Loucy (cell line): Measurements from ENCODE around the gene RFNG.

ENCODE experiments used
- H2AFZ ChIP-seq: fragments of 200-600 bp; sonication (generic); 2 replicates; pipeline ENCODE4 v1.6.0; 2016; ENCODE audit warnings: antibody characterized with exemption, mild to moderate bottlenecking, low read length, moderate library complexity
- H3F3A ChIP-seq: fragments of 200-600 bp; 2 replicates; pipeline ENCODE4 v1.6.0; 2016; ENCODE audit warnings: antibody characterized with exemption, low read depth, mild to moderate bottlenecking
- H3K27me3 ChIP-seq: fragments of 200-600 bp; sonication (generic); 2 replicates; pipeline ENCODE4 v1.6.1; 2014; ENCODE audit warnings: low read length, mild to moderate bottlenecking; ENCODE audit not compliant: insufficient read depth, poor library complexity, severe bottlenecking
- H3K36me3 ChIP-seq: fragments of 200-600 bp; sonication (generic); 2 replicates; pipeline ENCODE4 v1.6.1; 2016; ENCODE audit warnings: low read length; ENCODE audit not compliant: insufficient read depth
- H3K4me1 ChIP-seq: fragments of 200-600 bp; sonication (generic); 2 replicates; pipeline ENCODE4 v1.5.1; 2014; ENCODE audit warnings: low read length, mild to moderate bottlenecking; ENCODE audit not compliant: insufficient read depth, poor library complexity, severe bottlenecking
- H3K4me2 ChIP-seq: fragments of 200-600 bp; sonication (generic); 2 replicates; pipeline ENCODE4 v1.6.0; 2014; ENCODE audit warnings: antibody characterized with exemption, low read length, low read depth, mild to moderate bottlenecking; ENCODE audit not compliant: poor library complexity, severe bottlenecking
- H3K4me3 ChIP-seq: fragments of 200-600 bp; sonication (generic); 2 replicates; pipeline ENCODE4 v1.5.1; 2014; ENCODE audit warnings: low read length, mild to moderate bottlenecking, mixed read lengths; ENCODE audit not compliant: poor library complexity, severe bottlenecking
- H3K79me2 ChIP-seq: fragments of 200-600 bp; sonication (generic); 2 replicates; pipeline ENCODE4 v1.6.1; 2014; ENCODE audit warnings: low read length; ENCODE audit not compliant: insufficient read depth
- H3K9ac ChIP-seq: fragments of 200-600 bp; sonication (generic); 2 replicates; pipeline ENCODE4 v1.6.0; 2014; ENCODE audit warnings: mild to moderate bottlenecking, low read depth, low read length, moderate library complexity; ENCODE audit not compliant: poor library complexity, severe bottlenecking
- H3K9me2 ChIP-seq: fragments of 200-600 bp; sonication (generic); replicated peaks from 2 replicates; pipeline ENCODE4 v1.6.1; 2016; ENCODE audit warnings: low read depth, low read length, mixed read lengths
- H3K9me3 ChIP-seq: fragments of 200-600 bp; sonication (generic); 2 replicates; pipeline ENCODE4 v1.6.1; 2014; ENCODE audit warnings: mild to moderate bottlenecking, antibody characterized with exemption, low read length, low read depth; ENCODE audit not compliant: insufficient read depth
- H4K20me1 ChIP-seq: fragments of 200-600 bp; sonication (generic); 2 replicates; pipeline ENCODE4 v1.6.0; 2014; ENCODE audit warnings: antibody characterized with exemption, low read length, mild to moderate bottlenecking; ENCODE audit not compliant: insufficient read depth, poor library complexity, severe bottlenecking
- CTCF ChIP-seq: fragments of 200-600 bp; sonication (generic); conservative IDR thresholded peaks from 2 replicates; pipeline ENCODE4 v1.5.1; 2014; ENCODE audit warnings: mild to moderate bottlenecking, antibody characterized with exemption, low read length
- EZH2phosphoT487 ChIP-seq: fragments of 200-600 bp; IDR thresholded peaks from 2 replicates; pipeline ENCODE4 v1.6.1; 2018; ENCODE audit warnings: antibody characterized with exemption, mild to moderate bottlenecking, moderate library complexity, borderline replicate concordance

Gene RFNG

GRCh38 chr17:82079001-82079677 lies 27.5 kb upstream of the RFNG start:
- TF ChIP-seq CTCF: no peak
- no peak for TF ChIP-seq EZH2phosphoT487
- H3K27me3 ChIP-seq: no peaks in the 10 kb centered on the region
- H3K4me3 ChIP-seq: no peak overlapping the region
- no peaks in the 10 kb centered on the region for H3K9me2 ChIP-seq
- H3K9me3 ChIP-seq: no peaks in the 10 kb centered on the region
- no peaks in the 10 kb centered on the region for H3K79me2 ChIP-seq
- H3K4me2 ChIP-seq: no peak overlapping the region
- peaks cover 54% of the 10 kb centered on the region; the same call in 1 of the 2 replicates for H3K36me3 ChIP-seq
- H3F3A ChIP-seq: no peaks in the 10 kb centered on the region
- no peaks in the 10 kb centered on the region for H3K4me1 ChIP-seq
- H4K20me1 ChIP-seq: no peaks in the 10 kb centered on the region
- no peak overlapping the region for H2AFZ ChIP-seq
- no peak overlapping the region for H3K9ac ChIP-seq

GRCh38 chr17:82078433-82078832 lies 26.8 kb upstream of the RFNG start:
- Histone ChIP-seq H3K4me3 (no peak overlapping the region), H3K27me3 (no peaks in the 10 kb centered on the region), H2AFZ (no peak overlapping the region), H3K9ac (no peak overlapping the region), H3K79me2 (no peaks in the 10 kb centered on the region), H3K9me3 (no peaks in the 10 kb centered on the region), H3F3A (no peaks in the 10 kb centered on the region), H3K36me3 (peaks cover 47% of the 10 kb centered on the region; the same call in 1 of the 2 replicates), H3K9me2 (no peaks in the 10 kb centered on the region), H3K4me2 (no peak overlapping the region), H4K20me1 (no peaks in the 10 kb centered on the region), H3K4me1 (no peaks in the 10 kb centered on the region)
- TF ChIP-seq CTCF: no peak
- TF ChIP-seq EZH2phosphoT487: no peak

- H3K4me3 ChIP-seq: no peak overlapping the region
- H3K79me2 ChIP-seq: no peaks in the 10 kb centered on the region
- H3K9me3 ChIP-seq: no peaks in the 10 kb centered on the region
- TF ChIP-seq CTCF (no peak), EZH2phosphoT487 (no peak)
- H2AFZ ChIP-seq: no peak overlapping the region
- H3K4me2 ChIP-seq: no peak overlapping the region
- no peaks in the 10 kb centered on the region for H3K9me2 ChIP-seq
- H4K20me1 ChIP-seq: no peaks in the 10 kb centered on the region
- no peak overlapping the region for H3K9ac ChIP-seq
- no peaks in the 10 kb centered on the region for H3K27me3 ChIP-seq
- no peaks in the 10 kb centered on the region for H3K4me1 ChIP-seq
- no peaks in the 10 kb centered on the region for H3F3A ChIP-seq
- peaks cover 41% of the 10 kb centered on the region; the same call in 1 of the 2 replicates for H3K36me3 ChIP-seq
Observed at GRCh38 chr17:82077617-82078358, 26.2 kb upstream of the RFNG start.
